Activated CD4-positive, alpha-beta T cell treated with anti-CD3 and anti-CD28 coated beads, Interleukin-2, Interleukin-4, amounts not matched to agents 100 ng/mL and 50 ng/mL, durations not matched to agents 16 hours and 8 hours (primary cell): Measurements from ENCODE around the gene IL16.
"Not testable (repeated sequence)": the region's sequence is repeated elsewhere in the genome, so short reads cannot be mapped to it uniquely, and the experiment has no call there.

Source experiments
- DNase-seq: peaks from one replicate; pipeline ENCODE4 v3.0.0-alpha.2; 2020; ENCODE audit warnings: low spot score

IL16 gene

GRCh38 chr15:81315452-81316175, 118.9 kb downstream of the IL16 start:
- no peak for DNase-seq

- no peak for DNase-seq
Observed at GRCh38 chr15:81316267-81316666, 119.6 kb downstream of the IL16 start.

DNA sequence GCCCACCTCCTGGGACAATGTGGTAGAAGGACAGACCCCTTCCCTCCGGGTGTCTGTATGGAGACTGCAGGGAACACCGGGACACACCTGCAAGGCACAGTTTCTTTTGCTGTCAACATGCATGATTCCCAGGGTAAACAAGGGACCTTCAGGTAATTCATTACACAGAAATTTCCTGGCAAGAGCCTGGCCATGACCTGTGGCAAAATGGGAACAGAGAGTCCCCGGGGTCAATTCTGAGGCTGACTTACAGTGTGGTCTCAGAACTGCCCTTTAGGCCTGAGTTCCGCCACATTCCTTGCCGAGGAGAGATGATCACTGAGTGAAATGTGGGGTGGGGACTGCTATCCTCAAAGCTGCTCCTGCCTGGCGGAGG, 121.0 kb downstream of the IL16 start:
- DNase-seq: no peak

- no peak for DNase-seq
Observed at GRCh38 chr15:81321667-81322066, 125.0 kb downstream of the IL16 start.

- no peak for DNase-seq
Observed at GRCh38 chr15:81322676-81323253, 126.1 kb downstream of the IL16 start.

- no peak for DNase-seq
Observed at GRCh38 chr15:81323559-81323943, 126.9 kb downstream of the IL16 start.

- DNase-seq: peak; percentile 97
Observed at GRCh38 chr15:81323944-81324881, 127.5 kb downstream of the IL16 start, which contains the start of gene STARD5. Gene STARD5, minus strand, starts transcription at chr15:81324141. Its CDS starts 42 bp downstream, at chr15:81324099.

DNA sequence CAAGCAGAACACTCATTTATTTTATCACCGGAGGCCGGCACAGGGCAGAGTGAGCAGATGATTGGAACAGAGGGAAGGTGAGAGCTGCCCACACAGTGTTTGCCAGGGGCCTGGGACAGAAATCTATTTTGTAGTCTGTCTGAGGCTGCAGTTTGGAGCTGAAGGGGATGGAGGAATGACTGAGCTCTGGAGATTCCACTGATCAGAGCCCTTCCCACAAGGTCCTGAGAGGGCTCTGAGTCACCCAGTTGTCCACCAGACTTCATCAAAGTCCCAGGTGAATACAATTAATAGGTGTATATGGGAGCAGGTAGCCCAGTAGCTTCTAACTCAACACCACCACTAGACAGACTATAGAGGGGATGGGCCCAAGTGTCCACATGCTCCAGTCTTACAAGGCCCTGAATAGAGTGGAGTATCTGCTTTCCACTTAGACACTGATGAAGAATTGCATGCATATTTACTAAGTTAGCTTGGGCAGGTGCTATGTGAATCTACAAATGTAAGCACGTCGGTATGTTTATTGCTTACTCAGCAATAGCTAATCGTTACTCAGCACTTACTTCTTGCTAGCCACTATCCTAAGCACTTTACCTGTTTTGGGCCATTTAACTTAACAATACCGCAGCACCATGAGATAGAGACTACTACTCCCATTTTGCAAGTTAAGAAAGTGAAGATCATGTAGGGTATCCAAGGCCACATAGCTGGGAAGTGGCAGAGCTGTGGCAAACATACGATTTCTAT, 130.0 kb downstream of the IL16 start:
- DNase-seq: no peak

GRCh38 chr15:81327516-81327915, 130.8 kb downstream of the IL16 start:
- DNase-seq: no peak

DNA sequence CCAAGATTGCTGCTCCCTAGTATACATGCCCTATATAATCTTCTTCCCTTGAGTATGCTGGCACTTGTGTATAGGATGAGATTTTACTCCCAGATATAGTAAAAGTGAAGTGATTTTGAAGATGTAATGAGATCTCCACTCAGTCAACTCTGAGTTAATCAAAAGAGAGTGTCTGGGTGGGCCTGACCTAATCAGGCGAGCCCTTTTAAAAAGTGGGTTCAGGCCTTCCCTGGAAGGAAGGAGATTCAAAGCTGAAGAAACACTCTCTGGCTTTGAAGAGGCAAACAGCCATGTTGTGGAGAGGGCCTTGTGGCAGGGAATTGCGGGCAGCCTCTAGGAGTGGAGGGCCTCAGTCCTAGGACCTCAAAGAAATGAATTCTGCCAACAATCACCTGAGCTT, 132.8 kb downstream of the IL16 start:
- no peak for DNase-seq

DNA sequence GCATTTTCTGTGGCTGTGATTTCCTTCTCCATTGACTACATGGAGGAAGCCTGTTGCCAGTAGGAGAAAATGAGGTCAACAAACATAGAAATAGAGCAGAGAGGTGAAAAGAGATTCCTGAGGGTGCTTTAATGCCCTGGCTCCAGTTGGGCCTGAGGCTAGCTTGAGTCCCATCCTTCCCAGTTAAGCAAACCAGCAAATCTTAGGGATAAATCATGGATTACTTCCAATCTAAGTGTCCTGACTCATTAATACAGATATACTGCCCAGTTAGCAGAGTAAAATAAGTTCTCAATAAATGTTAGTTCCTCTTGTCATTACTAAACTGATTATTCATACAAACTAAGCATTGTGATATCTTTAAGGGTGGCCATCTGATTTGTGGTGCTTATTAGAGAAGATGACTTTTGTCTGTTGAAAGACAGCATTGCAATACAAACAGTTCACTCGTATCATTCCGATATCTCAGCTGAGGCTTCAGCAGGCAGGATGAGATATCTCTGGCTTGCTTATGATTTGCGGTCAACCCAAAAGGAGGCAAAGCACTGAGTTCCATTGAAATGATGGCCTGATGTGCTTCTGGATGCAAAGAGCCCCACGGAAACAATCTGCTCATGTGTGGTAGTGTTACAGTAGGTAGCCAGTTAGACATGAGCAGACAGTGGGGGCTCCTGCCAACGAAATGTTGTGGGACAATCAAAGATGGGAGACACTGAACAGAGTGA, 133.8 kb downstream of the IL16 start:
- no peak for DNase-seq

DNA sequence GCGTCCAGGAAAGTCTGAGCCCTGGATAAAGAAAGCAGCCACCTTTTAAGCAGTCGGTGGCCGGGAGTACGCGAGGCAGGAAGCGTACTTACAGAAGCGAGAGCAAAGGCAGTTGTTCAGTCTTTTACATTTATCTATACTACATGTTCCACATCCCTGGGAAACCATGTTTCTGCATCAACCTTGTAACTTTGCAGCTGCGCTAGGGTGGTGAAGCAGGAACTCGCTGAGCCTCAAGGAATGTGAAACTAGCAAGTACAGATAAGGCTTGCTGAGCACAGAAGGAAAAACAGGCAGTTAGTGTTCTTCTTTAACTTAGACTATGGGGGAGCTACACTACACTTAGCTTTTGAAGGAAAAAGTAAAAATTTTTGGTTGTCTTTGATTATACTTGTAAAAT, 134.5 kb downstream of the IL16 start:
- not testable (repeated sequence) for DNase-seq

DNA sequence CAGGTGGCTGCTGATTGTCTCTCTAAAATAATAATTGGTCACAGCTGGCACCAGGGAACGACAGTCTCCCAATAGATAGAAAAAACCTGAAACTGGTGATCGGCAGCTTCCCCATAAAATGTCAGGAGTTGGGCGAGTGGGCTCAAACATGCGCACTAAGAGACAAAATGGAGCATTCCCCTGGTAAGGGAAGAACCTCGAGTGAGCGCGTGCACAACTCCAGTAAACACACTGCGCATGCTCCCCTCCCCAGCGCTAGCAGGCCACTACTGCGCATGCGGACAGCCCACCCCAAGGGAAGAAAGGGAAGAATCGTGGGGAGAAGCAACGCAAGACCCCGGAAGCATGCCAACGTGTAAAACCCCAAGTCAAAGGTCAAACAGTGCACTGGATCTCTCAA, 134.9 kb downstream of the IL16 start:
- no peak for DNase-seq

GRCh38 chr15:81332326-81332725, 135.6 kb downstream of the IL16 start:
- no peak for DNase-seq

DNA sequence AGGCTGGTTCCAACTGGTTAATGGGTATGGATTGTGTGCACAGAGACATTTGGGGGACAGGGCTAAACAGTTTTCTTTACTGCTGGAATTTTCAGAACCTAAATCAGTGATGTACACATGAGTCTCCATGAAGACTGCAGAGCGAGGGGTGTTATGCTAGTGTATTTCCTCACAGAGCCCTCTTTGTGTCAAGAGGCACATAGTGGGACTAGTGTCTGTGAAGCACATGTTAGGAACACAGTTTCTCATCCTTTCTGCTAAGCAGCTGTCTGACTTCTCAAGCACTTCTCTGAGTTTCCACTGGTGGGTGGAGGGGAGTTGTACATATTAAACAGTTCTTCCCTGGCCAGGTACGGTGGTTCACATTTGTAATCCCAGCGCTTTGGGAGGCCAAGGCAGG, 136.7 kb downstream of the IL16 start:
- DNase-seq: no peak

DNA sequence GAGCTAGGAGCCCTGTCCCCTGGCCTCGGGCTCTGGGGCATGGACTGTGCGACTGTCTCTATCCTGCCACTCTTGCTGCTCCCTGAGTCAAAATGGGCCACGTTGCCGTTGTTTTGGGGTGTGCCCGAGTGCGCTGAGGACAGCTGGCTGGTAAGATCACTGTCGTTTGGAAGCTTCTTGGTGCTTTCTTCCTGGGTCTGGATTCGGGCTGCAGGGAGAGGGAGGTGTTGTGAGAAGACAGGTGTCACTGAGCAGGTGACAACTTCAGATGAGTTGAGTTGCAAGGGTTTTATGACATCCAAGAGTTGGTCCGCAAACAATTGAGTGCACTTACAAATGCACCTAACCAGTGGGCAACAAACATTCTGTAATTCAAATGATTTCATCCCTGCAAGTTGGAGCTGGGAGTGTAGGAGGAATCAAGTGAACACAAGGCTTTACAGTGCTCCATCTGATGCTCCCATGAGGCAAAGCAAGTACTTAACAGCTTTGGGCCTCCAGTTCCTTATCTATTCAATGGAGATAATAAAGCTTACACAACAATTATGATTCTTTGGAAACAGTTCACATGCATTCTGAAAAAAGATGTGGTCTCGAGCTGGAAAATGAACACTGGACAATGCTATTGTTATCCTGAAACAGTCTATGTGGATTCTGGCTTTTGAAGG, 138.2 kb downstream of the IL16 start:
- no peak for DNase-seq

GRCh38 chr15:81335631-81336030, 139.0 kb downstream of the IL16 start:
- DNase-seq: no peak

GRCh38 chr15:81336568-81336967, 139.9 kb downstream of the IL16 start:
- peak; percentile 25 for DNase-seq

- no peak for DNase-seq
Observed at GRCh38 chr15:81337241-81337640, 140.6 kb downstream of the IL16 start.

DNA sequence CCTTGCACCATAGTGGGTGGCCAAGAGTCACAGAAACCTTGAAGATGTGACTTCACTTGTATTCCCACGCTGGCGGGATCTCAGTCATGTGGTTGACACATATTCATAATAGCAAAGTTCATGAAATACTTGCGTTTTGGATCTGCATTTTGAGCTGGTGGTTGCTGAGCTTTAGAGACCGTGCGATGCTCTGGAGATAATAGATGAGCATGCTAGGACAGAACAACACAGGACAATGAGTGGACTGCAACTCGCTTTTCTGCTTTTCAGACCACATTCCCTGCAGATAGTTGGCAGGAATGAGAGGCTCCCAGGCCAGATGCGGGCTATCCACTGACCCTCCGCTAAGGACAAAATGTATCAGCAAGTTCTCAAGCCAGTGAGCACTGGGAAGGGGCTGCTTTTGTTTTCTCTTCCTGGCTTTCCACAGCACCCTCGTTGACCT, 141.1 kb downstream of the IL16 start:
- peak; percentile 11 for DNase-seq
